GM23338 (cell line): ENCODE results near the gene NTN1. TPM values are rescaled to one million over a fixed set of nuclear protein-coding genes. Genes with fewer than 3 reads are reported as not detected.

Experiments used
- ATAC-seq: fragments of 200-7000 bp; cut with Tn5 transposase; 3 replicates; pipeline ENCODE4 v1.9.1; 2020
- DNase-seq: peaks from one replicate; pipeline ENCODE4 v3.0.0-alpha.2; 2015; ENCODE audit warnings: low spot score
- H2AFZ ChIP-seq: fragments of 200-600 bp; sonication (generic); 2 replicates; pipeline ENCODE4 v1.8.0; 2016; ENCODE audit warnings: antibody characterized with exemption, mild to moderate bottlenecking, moderate library complexity
- H3F3A ChIP-seq: fragments of 200-600 bp; sonication (generic); replicated peaks from 2 replicates; pipeline ENCODE4 v1.8.0; 2017; ENCODE audit warnings: antibody characterized with exemption, mixed run types, low read depth
- H3K27ac ChIP-seq: fragments of 200-600 bp; sonication (generic); 2 replicates; pipeline ENCODE4 v1.6.1; 2016; ENCODE audit warnings: low read depth
- H3K27me3 ChIP-seq: fragments of 200-600 bp; sonication (generic); 2 replicates; pipeline ENCODE4 v1.8.0; 2016; ENCODE audit warnings: mild to moderate bottlenecking, mixed run types, moderate library complexity; ENCODE audit not compliant: insufficient read depth
- H3K36me3 ChIP-seq: fragments of 200-600 bp; sonication (generic); 2 replicates; pipeline ENCODE4 v1.8.0; 2016; ENCODE audit warnings: mild to moderate bottlenecking; ENCODE audit not compliant: insufficient read depth
- H3K4me1 ChIP-seq: fragments of 200-600 bp; sonication (generic); 2 replicates; pipeline ENCODE4 v1.8.0; 2016; ENCODE audit warnings: mild to moderate bottlenecking, moderate library complexity; ENCODE audit not compliant: insufficient read depth
- H3K4me2 ChIP-seq: fragments of 200-600 bp; sonication (generic); 2 replicates; pipeline ENCODE4 v1.7.1; 2017; ENCODE audit warnings: mixed run types
- H3K4me3 ChIP-seq: fragments of 200-600 bp; sonication (generic); 2 replicates; pipeline ENCODE4 v1.6.1; 2016; ENCODE audit warnings: mixed run types
- H3K79me2 ChIP-seq: fragments of 200-600 bp; sonication (generic); replicated peaks from 2 replicates; pipeline ENCODE4 v1.8.0; 2017; ENCODE audit warnings: mild to moderate bottlenecking; ENCODE audit not compliant: insufficient read depth
- H3K9me2 ChIP-seq: fragments of 200-600 bp; sonication (generic); 2 replicates; pipeline ENCODE4 v1.8.0; 2017; ENCODE audit not compliant: insufficient read depth
- H4K20me1 ChIP-seq: fragments of 200-600 bp; sonication (generic); replicated peaks from 2 replicates; pipeline ENCODE4 v1.8.0; 2017; ENCODE audit warnings: mild to moderate bottlenecking; ENCODE audit not compliant: insufficient read depth
- H3K27ac Mint-ChIP-seq: 2 replicates; pipeline ENCODE4 v1.8.0; 2020; ENCODE audit warnings: inconsistent platforms, mild to moderate bottlenecking, moderate library complexity, mixed read lengths
- H3K27me3 Mint-ChIP-seq: 3 replicates; pipeline ENCODE4 v1.8.0; 2022; ENCODE audit warnings: low read depth, mild to moderate bottlenecking, moderate library complexity, mixed read lengths, inconsistent platforms; ENCODE audit not compliant: insufficient read depth, poor library complexity
- H3K36me3 Mint-ChIP-seq: 3 replicates; pipeline ENCODE4 v1.8.0; 2021; ENCODE audit warnings: low read depth, mild to moderate bottlenecking, inconsistent platforms, moderate library complexity, mixed read lengths
- H3K4me1 Mint-ChIP-seq: 3 replicates; pipeline ENCODE4 v1.8.0; 2020; ENCODE audit warnings: mild to moderate bottlenecking, inconsistent platforms, mixed read lengths
- H3K4me3 Mint-ChIP-seq: 3 replicates; pipeline ENCODE4 v1.8.0; 2021; ENCODE audit warnings: moderate library complexity, mild to moderate bottlenecking, inconsistent platforms, mixed read lengths
- H3K9me3 Mint-ChIP-seq: 3 replicates; pipeline ENCODE4 v1.8.0; 2020; ENCODE audit warnings: moderate library complexity, mild to moderate bottlenecking, inconsistent platforms, mixed read lengths
- CREB1 ChIP-seq: fragments of 250-450 bp; sonication (Bioruptor Pico); IDR thresholded peaks from 2 replicates; pipeline ENCODE4 v1.5.0; 2020; ENCODE audit warnings: low read depth, mild to moderate bottlenecking, moderate library complexity
- EZH2 ChIP-seq: fragments of 200-600 bp; sonication (generic); IDR thresholded peaks from one replicate; pipeline ENCODE4 v1.8.0; 2017; ENCODE audit warnings: antibody characterized with exemption, mild to moderate bottlenecking, low read depth; ENCODE audit not compliant: unreplicated experiment
- EZH2phosphoT487 ChIP-seq: fragments of 200-600 bp; sonication (generic); IDR thresholded peaks from one replicate; pipeline ENCODE4 v1.8.1; 2018; ENCODE audit warnings: antibody characterized with exemption; ENCODE audit not compliant: unreplicated experiment
- JUNB ChIP-seq: IDR thresholded peaks from one replicate; pipeline ENCODE4 v1.6.1; 2016; ENCODE audit warnings: antibody characterized with exemption; ENCODE audit not compliant: unreplicated experiment
- NANOG ChIP-seq: IDR thresholded peaks from 2 replicates; pipeline ENCODE4 v1.6.1; 2016; ENCODE audit warnings: antibody characterized with exemption, borderline replicate concordance
- POLR2AphosphoS5 ChIP-seq: IDR thresholded peaks from 2 replicates; pipeline ENCODE4 v1.6.1; 2016; ENCODE audit warnings: antibody characterized with exemption, low read depth
- STAT1 ChIP-seq: IDR thresholded peaks from one replicate; pipeline ENCODE4 v1.6.1; 2016; ENCODE audit warnings: antibody characterized with exemption; ENCODE audit not compliant: unreplicated experiment
- ZNF114 ChIP-seq: fragments of 250-450 bp; sonication (Bioruptor Pico); IDR thresholded peaks from 2 replicates; pipeline ENCODE4 v1.5.0; 2020; ENCODE audit warnings: mild to moderate bottlenecking, moderate library complexity
- ZNF331 ChIP-seq: fragments of 250-450 bp; sonication (Bioruptor Pico); IDR thresholded peaks from 2 replicates; pipeline ENCODE4 v1.5.0; 2020; ENCODE audit warnings: low read depth, mild to moderate bottlenecking, moderate library complexity
- polyA plus RNA-seq: library from polyadenylated mRNA; unstranded; fragments of >200 nt; fragmentation: Nextera tagmentation; extraction: Ambion mirVana; gene quantifications from 2 replicates; pipeline ENCODE4 v1.2.1, GENCODE V29; 2016
- total RNA-seq: library from RNA; depleted of rRNA; stranded (reverse); fragments of >200 nt; shearing (Covaris generic); gene quantifications from 2 replicates; pipeline ENCODE4 v1.2.3, GENCODE V29; 2014
- TF ChIP-seq, protein P1 (sequence below): IDR thresholded peaks from 2 replicates; pipeline ENCODE4 v1.6.1; 2016; ENCODE audit warnings: antibody characterized with exemption
- TF ChIP-seq, protein P2 (sequence below), 2 experiments: fragments of 200-600 bp in 1 of 2; sonication (generic) in 1 of 2; conservative IDR thresholded peaks; 2 replicates each; pipeline versions ENCODE4 v1.5.1 to v1.6.1; 2016 to 2017; ENCODE audit warnings: antibody characterized with exemption in 2 of 2, low read depth in 2 of 2, mild to moderate bottlenecking in 2 of 2, moderate library complexity in 1 of 2
- TF ChIP-seq, protein P3 (sequence below): fragments of 250-450 bp; sonication (Bioruptor Pico); IDR thresholded peaks from 2 replicates; pipeline ENCODE4 v1.5.0; 2020; ENCODE audit warnings: mild to moderate bottlenecking, moderate library complexity
- TF ChIP-seq, protein P4 (sequence below): IDR thresholded peaks from one replicate; pipeline ENCODE4 v1.6.1; 2018; ENCODE audit warnings: antibody characterized with exemption; ENCODE audit not compliant: unreplicated experiment

The NTN1 gene
- total and polyA plus RNA-seq, 2 experiments from 2014 or later = 0.57 to 2.6 TPM

DNA sequence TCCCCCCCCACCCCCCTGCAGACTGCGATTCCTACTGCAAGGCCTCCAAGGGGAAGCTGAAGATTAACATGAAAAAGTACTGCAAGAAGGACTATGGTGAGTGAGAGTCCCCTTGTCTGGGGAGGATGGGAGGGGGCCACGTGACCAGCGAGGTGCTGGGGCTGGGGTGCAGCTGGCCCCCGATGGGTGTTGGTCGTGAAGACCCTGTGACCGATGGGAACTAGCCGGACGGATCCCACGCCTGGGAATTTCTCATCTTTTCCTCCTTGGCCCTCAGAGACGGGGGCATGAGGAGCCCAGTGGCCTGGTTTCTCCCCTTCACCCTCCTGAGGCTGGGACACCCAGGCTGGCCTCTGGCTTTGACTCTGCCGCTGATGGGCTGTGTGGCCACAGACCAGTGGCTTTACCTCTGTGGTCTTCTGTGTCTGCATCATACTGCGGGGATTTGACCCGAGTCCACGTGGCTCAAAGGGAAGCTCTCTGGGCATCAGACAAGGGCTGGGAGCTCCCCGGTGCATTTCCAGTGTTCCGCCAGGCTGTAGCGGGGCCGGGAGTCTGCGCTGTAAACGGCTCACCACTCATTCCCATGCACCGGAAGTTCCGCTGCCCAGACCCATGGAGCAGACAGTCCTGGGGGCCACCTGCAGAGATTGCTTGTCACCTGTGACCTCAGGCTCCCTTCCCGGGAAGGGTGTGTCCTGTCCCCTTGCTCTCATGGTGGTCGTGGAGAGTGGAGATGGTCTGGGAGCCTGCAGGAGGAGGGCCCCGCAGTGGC is 200.0 kb downstream of the NTN1 start:
- Histone ChIP-seq H3K27me3 (no peaks in the 10 kb centered on the region), H3K36me3 (no peaks in the 10 kb centered on the region), H3K4me1 (no peaks in the 10 kb centered on the region; the same call in 1 of the 2 replicates), H4K20me1 (no peaks in the 10 kb centered on the region), H2AFZ (peak overlapping the region; percentile 32; the same call in 1 of the 2 replicates), H3K27ac (no peak overlapping the region), H3K79me2 (no peaks in the 10 kb centered on the region), H3F3A (no peaks in the 10 kb centered on the region), H3K4me3 (no peak overlapping the region), H3K4me2 (no peak overlapping the region), H3K9me2 (no peaks in the 10 kb centered on the region)
- H3K36me3 Mint-ChIP-seq = peaks cover 2% of the 10 kb centered on the region; the same call in 1 of the 3 replicates
- no peak overlapping the region for H3K4me3 Mint-ChIP-seq
- H3K4me1 Mint-ChIP-seq = peaks cover 19% of the 10 kb centered on the region
- DNase-seq (no peak), ATAC-seq (no peak)
- peaks cover 6% of the 10 kb centered on the region; the same call in 2 of the 3 replicates for H3K9me3 Mint-ChIP-seq
- H3K27ac Mint-ChIP-seq = no peak overlapping the region
- TF ChIP-seq CREB1 (CRISPR knock-in tag) (no peak), EZH2 (no peak), NANOG (no peak), ZNF331 (no peak), STAT1 (no peak), JUNB (no peak), ZNF114 (CRISPR knock-in tag) (no peak), EZH2phosphoT487 (no peak), POLR2AphosphoS5 (no peak)
- TF ChIP-seq, protein P1, sequence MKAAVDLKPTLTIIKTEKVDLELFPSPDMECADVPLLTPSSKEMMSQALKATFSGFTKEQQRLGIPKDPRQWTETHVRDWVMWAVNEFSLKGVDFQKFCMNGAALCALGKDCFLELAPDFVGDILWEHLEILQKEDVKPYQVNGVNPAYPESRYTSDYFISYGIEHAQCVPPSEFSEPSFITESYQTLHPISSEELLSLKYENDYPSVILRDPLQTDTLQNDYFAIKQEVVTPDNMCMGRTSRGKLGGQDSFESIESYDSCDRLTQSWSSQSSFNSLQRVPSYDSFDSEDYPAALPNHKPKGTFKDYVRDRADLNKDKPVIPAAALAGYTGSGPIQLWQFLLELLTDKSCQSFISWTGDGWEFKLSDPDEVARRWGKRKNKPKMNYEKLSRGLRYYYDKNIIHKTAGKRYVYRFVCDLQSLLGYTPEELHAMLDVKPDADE = no peak
- TF ChIP-seq, protein P2, sequence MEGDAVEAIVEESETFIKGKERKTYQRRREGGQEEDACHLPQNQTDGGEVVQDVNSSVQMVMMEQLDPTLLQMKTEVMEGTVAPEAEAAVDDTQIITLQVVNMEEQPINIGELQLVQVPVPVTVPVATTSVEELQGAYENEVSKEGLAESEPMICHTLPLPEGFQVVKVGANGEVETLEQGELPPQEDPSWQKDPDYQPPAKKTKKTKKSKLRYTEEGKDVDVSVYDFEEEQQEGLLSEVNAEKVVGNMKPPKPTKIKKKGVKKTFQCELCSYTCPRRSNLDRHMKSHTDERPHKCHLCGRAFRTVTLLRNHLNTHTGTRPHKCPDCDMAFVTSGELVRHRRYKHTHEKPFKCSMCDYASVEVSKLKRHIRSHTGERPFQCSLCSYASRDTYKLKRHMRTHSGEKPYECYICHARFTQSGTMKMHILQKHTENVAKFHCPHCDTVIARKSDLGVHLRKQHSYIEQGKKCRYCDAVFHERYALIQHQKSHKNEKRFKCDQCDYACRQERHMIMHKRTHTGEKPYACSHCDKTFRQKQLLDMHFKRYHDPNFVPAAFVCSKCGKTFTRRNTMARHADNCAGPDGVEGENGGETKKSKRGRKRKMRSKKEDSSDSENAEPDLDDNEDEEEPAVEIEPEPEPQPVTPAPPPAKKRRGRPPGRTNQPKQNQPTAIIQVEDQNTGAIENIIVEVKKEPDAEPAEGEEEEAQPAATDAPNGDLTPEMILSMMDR (conservative IDR thresholded peaks at IDR 0.05; ENCODE audit: low read depth in 2 of 2) = no peak
- TF ChIP-seq, protein P3, sequence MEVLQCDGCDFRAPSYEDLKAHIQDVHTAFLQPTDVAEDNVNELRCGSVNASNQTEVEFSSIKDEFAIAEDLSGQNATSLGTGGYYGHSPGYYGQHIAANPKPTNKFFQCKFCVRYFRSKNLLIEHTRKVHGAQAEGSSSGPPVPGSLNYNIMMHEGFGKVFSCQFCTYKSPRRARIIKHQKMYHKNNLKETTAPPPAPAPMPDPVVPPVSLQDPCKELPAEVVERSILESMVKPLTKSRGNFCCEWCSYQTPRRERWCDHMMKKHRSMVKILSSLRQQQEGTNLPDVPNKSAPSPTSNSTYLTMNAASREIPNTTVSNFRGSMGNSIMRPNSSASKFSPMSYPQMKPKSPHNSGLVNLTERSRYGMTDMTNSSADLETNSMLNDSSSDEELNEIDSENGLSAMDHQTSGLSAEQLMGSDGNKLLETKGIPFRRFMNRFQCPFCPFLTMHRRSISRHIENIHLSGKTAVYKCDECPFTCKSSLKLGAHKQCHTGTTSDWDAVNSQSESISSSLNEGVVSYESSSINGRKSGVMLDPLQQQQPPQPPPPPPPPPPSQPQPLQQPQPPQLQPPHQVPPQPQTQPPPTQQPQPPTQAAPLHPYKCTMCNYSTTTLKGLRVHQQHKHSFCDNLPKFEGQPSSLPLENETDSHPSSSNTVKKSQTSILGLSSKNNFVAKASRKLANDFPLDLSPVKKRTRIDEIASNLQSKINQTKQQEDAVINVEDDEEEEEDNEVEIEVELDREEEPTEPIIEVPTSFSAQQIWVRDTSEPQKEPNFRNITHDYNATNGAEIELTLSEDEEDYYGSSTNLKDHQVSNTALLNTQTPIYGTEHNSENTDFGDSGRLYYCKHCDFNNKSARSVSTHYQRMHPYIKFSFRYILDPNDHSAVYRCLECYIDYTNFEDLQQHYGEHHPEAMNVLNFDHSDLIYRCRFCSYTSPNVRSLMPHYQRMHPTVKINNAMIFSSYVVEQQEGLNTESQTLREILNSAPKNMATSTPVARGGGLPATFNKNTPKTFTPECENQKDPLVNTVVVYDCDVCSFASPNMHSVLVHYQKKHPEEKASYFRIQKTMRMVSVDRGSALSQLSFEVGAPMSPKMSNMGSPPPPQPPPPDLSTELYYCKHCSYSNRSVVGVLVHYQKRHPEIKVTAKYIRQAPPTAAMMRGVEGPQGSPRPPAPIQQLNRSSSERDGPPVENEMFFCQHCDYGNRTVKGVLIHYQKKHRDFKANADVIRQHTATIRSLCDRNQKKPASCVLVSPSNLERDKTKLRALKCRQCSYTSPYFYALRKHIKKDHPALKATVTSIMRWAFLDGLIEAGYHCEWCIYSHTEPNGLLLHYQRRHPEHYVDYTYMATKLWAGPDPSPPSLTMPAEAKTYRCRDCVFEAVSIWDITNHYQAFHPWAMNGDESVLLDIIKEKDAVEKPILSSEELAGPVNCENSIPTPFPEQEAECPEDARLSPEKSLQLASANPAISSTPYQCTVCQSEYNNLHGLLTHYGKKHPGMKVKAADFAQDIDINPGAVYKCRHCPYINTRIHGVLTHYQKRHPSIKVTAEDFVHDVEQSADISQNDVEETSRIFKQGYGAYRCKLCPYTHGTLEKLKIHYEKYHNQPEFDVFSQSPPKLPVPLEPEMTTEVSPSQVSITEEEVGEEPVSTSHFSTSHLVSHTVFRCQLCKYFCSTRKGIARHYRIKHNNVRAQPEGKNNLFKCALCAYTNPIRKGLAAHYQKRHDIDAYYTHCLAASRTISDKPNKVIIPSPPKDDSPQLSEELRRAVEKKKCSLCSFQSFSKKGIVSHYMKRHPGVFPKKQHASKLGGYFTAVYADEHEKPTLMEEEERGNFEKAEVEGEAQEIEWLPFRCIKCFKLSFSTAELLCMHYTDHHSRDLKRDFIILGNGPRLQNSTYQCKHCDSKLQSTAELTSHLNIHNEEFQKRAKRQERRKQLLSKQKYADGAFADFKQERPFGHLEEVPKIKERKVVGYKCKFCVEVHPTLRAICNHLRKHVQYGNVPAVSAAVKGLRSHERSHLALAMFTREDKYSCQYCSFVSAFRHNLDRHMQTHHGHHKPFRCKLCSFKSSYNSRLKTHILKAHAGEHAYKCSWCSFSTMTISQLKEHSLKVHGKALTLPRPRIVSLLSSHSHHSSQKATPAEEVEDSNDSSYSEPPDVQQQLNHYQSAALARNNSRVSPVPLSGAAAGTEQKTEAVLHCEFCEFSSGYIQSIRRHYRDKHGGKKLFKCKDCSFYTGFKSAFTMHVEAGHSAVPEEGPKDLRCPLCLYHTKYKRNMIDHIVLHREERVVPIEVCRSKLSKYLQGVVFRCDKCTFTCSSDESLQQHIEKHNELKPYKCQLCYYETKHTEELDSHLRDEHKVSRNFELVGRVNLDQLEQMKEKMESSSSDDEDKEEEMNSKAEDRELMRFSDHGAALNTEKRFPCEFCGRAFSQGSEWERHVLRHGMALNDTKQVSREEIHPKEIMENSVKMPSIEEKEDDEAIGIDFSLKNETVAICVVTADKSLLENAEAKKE (CRISPR knock-in tag) = no peak
- TF ChIP-seq, protein P4, sequence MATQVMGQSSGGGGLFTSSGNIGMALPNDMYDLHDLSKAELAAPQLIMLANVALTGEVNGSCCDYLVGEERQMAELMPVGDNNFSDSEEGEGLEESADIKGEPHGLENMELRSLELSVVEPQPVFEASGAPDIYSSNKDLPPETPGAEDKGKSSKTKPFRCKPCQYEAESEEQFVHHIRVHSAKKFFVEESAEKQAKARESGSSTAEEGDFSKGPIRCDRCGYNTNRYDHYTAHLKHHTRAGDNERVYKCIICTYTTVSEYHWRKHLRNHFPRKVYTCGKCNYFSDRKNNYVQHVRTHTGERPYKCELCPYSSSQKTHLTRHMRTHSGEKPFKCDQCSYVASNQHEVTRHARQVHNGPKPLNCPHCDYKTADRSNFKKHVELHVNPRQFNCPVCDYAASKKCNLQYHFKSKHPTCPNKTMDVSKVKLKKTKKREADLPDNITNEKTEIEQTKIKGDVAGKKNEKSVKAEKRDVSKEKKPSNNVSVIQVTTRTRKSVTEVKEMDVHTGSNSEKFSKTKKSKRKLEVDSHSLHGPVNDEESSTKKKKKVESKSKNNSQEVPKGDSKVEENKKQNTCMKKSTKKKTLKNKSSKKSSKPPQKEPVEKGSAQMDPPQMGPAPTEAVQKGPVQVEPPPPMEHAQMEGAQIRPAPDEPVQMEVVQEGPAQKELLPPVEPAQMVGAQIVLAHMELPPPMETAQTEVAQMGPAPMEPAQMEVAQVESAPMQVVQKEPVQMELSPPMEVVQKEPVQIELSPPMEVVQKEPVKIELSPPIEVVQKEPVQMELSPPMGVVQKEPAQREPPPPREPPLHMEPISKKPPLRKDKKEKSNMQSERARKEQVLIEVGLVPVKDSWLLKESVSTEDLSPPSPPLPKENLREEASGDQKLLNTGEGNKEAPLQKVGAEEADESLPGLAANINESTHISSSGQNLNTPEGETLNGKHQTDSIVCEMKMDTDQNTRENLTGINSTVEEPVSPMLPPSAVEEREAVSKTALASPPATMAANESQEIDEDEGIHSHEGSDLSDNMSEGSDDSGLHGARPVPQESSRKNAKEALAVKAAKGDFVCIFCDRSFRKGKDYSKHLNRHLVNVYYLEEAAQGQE = no peak
- peaks cover 19% of the 10 kb centered on the region for H3K27me3 Mint-ChIP-seq
